ENCODE results near the gene RNLS. TPM values are rescaled to one million over a fixed set of nuclear protein-coding genes. Genes with fewer than 3 reads are reported as not detected.

RNLS gene
- total RNA-seq, 1 experiment from 2014 or later, result 8.7 TPM

GRCh38 chr10:88270871-88271713, 312.0 kb downstream of the RNLS start (continued):
- no peak for TF ChIP-seq PRDM15 (CRISPR knock-in tag; IDR thresholded peaks at IDR 0.05)

GRCh38 chr10:88270061-88270808, 312.9 kb downstream of the RNLS start:
- Mint-ChIP-seq H3K27ac (no peak overlapping the region), H3K9me3 (no peaks in the 10 kb centered on the region), H3K27me3 (ENCODE audit: low read depth) (no peaks in the 10 kb centered on the region; the same call in 1 of the 2 replicates), H3K36me3 (no peaks in the 10 kb centered on the region), H3K4me1 (no peaks in the 10 kb centered on the region), H3K4me3 (no peak overlapping the region)
- ATAC-seq, result no peak
- no peak for TF ChIP-seq ZSCAN18 (CRISPR knock-in tag; IDR thresholded peaks at IDR 0.05)
- no peak for TF ChIP-seq ZBTB43 (CRISPR knock-in tag; IDR thresholded peaks at IDR 0.05)
- TF ChIP-seq E2F4 (CRISPR knock-in tag; IDR thresholded peaks at IDR 0.05; ENCODE audit: borderline replicate concordance, low read depth), result no peak
- TF ChIP-seq SMAD3 (CRISPR knock-in tag; IDR thresholded peaks at IDR 0.05; ENCODE audit: borderline replicate concordance), result no peak
- no peak for TF ChIP-seq ESRRA (CRISPR knock-in tag; IDR thresholded peaks at IDR 0.05; ENCODE audit: borderline replicate concordance)
- no peak for TF ChIP-seq MLX (CRISPR knock-in tag; IDR thresholded peaks at IDR 0.05)
- no peak for TF ChIP-seq NFYB (CRISPR knock-in tag; conservative IDR thresholded peaks at IDR 0.05; ENCODE audit: low read depth)
- no peak for TF ChIP-seq ZNF138 (CRISPR knock-in tag; conservative IDR thresholded peaks at IDR 0.05)
- no peak for TF ChIP-seq ELF4 (CRISPR knock-in tag; IDR thresholded peaks at IDR 0.05; ENCODE audit: low read depth)
- TF ChIP-seq RELA (CRISPR knock-in tag; IDR thresholded peaks at IDR 0.05; ENCODE audit: borderline replicate concordance), result no peak
- no peak for TF ChIP-seq ZNF263 (CRISPR knock-in tag; IDR thresholded peaks at IDR 0.05; ENCODE audit: low read depth)
- no peak for TF ChIP-seq ZBTB21 (CRISPR knock-in tag; IDR thresholded peaks at IDR 0.05; ENCODE audit: borderline replicate concordance)
- TF ChIP-seq PRRX2 (CRISPR knock-in tag; IDR thresholded peaks at IDR 0.05), result no peak
- no peak for TF ChIP-seq SP1 (CRISPR knock-in tag; conservative IDR thresholded peaks at IDR 0.05)
- no peak for TF ChIP-seq ZNF425 (CRISPR knock-in tag; conservative IDR thresholded peaks at IDR 0.05)
- no peak for TF ChIP-seq MAX (CRISPR knock-in tag; IDR thresholded peaks at IDR 0.05)
- no peak for TF ChIP-seq ZMAT4 (CRISPR knock-in tag; IDR thresholded peaks at IDR 0.05)
- no peak for TF ChIP-seq EMX1 (CRISPR knock-in tag; IDR thresholded peaks at IDR 0.05)
- TF ChIP-seq USF2 (CRISPR knock-in tag; IDR thresholded peaks at IDR 0.05), result no peak
- POLR2A ChIA-PET, result no interaction called here
- no peak for DNase-seq (ENCODE audit: low spot score)
- CTCF ChIA-PET, result no interaction called here

Data from WTC11 (cell line).